HUES48 (cell line): ENCODE measurements around the gene SLC49A3.
"Not testable (repeated sequence)": the region's sequence is repeated elsewhere in the genome, so short reads cannot be mapped to it uniquely, and the experiment has no call there.

Source experiments
- H3K27ac ChIP-seq: one replicate; pipeline ENCODE4 v1.7.0; 2013; ENCODE audit warnings: low read depth, low read length, inconsistent platforms
- H3K27me3 ChIP-seq: 2 replicates; pipeline ENCODE4 v1.6.1; 2013; ENCODE audit warnings: mild to moderate bottlenecking, low read length; ENCODE audit not compliant: control insufficient read depth, insufficient read depth
- H3K36me3 ChIP-seq: 2 replicates; pipeline ENCODE4 v1.6.1; 2013; ENCODE audit warnings: low read length; ENCODE audit not compliant: control insufficient read depth, insufficient read depth
- H3K4me1 ChIP-seq: 2 replicates; pipeline ENCODE4 v1.6.1; 2013; ENCODE audit warnings: mild to moderate bottlenecking, low read length; ENCODE audit not compliant: control insufficient read depth, insufficient read depth
- H3K4me3 ChIP-seq: 2 replicates; pipeline ENCODE4 v1.5.1; 2013; ENCODE audit warnings: mild to moderate bottlenecking, low read depth, low read length
- H3K9ac ChIP-seq: 2 replicates; pipeline ENCODE4 v1.6.1; 2013; ENCODE audit warnings: mild to moderate bottlenecking, low read depth, low read length, moderate library complexity
- H3K9me3 ChIP-seq: 2 replicates; pipeline ENCODE4 v1.6.1; 2013; ENCODE audit warnings: low read length; ENCODE audit not compliant: control insufficient read depth, insufficient read depth

Gene SLC49A3

DNA sequence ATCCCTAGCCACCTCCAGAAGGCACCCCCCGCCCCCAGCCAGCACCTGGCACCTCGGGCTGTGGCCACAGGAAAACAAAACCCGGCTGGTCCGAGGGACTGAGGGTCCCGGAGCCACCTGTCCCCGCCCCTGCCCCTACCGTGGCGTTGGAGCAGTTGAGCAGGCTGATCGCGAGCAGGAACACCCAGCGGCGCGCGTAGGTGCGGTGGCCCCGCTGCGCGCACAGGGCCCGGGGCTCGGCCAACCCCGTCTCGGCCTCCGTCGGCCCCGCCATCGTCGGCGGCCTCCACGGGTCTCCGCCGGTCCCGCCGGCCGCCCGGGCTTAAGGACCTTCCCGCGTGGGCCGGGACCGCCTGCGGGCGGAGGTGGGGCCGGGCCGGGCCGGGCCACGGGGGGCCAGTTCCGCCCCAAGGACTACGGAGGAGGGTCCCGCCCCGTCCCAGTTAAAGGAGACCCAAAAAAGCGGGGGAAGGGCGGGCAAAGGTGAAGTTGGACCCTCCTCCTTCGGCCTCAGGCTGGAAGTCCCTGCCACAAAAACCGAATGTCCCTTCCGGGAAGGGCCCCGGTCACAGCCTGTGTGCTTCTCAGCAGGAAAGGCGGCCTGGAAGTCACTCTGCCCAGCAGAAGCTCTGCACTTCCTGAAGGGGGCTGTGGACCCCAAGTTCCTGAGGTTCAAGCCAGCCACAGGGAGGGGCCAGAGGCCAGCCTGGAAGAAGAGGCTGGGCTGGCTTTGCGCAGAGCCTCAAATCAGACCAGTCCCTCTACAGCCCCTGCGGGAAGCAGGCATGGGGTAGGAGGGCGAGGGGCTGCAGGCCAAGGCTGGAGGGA is at the start of gene SLC49A3:
SLC49A3 (minus strand) TSS at position 298 of the 828 bp plus-strand sequence; CDS start at position 274, 24 bp downstream.
- no peak within 1 kb of the TSS for H3K9ac ChIP-seq
- H3K27ac ChIP-seq = peak within 1 kb of the TSS; percentile 21
- H3K9me3 ChIP-seq = no peaks in the 10 kb centered on the region
- no peaks in the 10 kb centered on the region for H3K36me3 ChIP-seq
- H3K4me1 ChIP-seq = peaks cover 19% of the 10 kb centered on the region
- H3K27me3 ChIP-seq = no peaks in the 10 kb centered on the region
- H3K4me3 ChIP-seq = peak within 1 kb of the TSS; percentile 63

DNA sequence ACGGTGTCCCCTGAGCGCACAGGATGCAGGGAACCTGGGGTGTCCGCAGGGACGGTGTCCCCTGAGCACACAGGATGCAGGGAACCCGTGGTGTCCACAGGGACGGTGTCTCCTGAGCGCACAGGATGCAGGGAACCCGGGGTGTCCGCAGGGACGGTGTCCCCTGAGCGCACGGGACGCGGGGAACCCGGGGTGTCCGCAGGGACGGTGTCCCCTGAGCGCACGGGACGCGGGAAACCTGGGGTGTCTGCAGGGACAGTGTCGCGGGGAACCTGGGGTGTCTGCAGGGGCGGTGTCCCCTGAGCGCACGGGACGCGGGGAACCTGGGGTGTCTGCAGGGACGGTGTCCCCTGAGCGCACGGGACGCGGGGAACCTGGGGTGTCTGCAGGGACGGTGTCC is 47.6 kb upstream of the SLC49A3 start:
- H3K9me3 ChIP-seq, H3K27ac ChIP-seq, H3K27me3 ChIP-seq, H3K4me1 ChIP-seq, H3K9ac ChIP-seq, H3K4me3 ChIP-seq: not testable (repeated sequence)
- peaks cover 78% of the 10 kb centered on the region for H3K36me3 ChIP-seq

DNA sequence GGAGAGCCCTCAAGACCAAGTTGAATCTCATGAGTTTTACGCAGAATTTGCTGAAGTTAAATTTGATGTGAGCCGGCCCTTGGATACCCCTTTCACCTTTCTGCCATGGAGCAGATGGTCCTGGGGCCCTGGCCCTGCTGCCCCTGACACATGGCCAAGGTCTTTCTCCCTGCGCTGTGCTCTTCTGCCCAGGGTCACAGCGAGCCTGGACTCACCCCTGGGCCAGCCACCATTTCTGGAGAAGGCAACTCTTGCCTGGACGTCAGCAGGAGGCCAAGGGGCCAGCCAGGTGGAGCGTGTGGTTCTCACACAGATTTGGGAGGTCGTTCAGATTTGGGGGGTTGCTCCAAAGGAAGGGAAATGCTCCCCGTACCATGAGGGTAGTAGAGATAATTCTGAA is 46.6 kb upstream of the SLC49A3 start:
- Histone ChIP-seq H3K4me3 (no peak overlapping the region), H3K4me1 (no peaks in the 10 kb centered on the region), H3K27ac (no peak overlapping the region), H3K9ac (no peak overlapping the region), H3K36me3 (peaks cover 79% of the 10 kb centered on the region), H3K9me3 (no peaks in the 10 kb centered on the region), H3K27me3 (no peaks in the 10 kb centered on the region)

DNA sequence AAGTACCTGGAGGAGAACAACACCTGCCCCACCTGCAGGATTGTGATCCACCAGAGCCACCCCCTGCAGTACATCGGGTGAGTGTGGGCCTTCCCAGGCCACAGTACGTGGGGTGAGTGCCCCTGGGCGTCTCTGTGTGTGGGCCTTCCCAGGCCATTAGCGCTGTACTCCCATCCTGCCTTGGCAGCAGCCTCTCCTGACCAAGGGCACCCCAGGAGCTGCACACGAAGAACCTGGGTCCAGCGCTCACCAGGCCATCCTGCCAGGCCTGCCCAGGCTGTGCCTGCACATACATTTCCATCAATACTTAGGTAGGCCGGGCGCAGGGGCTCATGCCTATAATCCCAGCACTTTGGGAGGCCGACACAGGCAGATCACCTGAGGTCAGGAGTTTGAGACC is 46.0 kb upstream of the SLC49A3 start:
- H3K9ac ChIP-seq = no peak overlapping the region
- no peak overlapping the region for H3K27ac ChIP-seq
- H3K9me3 ChIP-seq = no peaks in the 10 kb centered on the region
- H3K4me1 ChIP-seq = no peaks in the 10 kb centered on the region
- peaks cover 73% of the 10 kb centered on the region for H3K36me3 ChIP-seq
- no peak overlapping the region for H3K4me3 ChIP-seq
- H3K27me3 ChIP-seq = no peaks in the 10 kb centered on the region

DNA sequence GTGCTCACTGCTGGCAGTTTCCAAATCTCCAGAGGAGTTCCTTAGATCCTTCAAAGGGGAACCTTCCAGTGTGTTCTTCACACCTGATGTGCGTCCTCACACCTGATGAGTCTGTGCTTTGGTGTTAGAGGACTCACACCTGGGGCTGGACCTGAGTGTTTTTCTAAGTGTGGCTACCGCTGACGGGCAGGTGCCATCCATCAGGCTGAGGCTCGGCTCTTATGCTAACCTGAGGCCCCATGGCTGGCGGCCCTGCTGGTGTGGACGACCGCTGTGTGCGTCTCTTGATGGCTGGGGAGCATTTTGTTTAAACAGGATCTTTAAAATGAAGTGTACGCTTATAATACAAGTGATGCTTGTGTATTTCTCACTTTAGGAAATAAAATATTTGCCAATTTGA is 45.1 kb upstream of the SLC49A3 start:
- Histone ChIP-seq H3K4me3 (no peak overlapping the region), H3K36me3 (peaks cover 66% of the 10 kb centered on the region), H3K9me3 (no peaks in the 10 kb centered on the region), H3K27ac (no peak overlapping the region), H3K4me1 (no peaks in the 10 kb centered on the region), H3K9ac (no peak overlapping the region), H3K27me3 (no peaks in the 10 kb centered on the region)

DNA sequence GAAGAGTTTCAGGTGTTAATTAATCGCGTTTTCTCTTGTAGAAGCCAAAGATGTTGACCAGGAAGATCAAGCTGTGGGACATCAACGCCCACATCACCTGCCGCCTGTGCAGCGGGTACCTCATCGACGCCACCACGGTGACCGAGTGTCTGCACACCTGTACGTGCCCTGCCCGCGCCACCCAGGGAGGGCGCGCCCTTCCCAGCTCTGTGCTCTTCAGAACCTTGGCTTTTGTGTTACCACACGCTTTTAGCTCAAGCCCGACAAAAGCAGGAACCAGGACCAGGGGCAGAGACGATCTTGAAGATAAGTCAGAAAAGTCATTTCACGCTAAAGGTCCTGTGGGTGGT is 44.7 kb upstream of the SLC49A3 start:
- no peaks in the 10 kb centered on the region for H3K9me3 ChIP-seq
- H3K4me3 ChIP-seq = no peak overlapping the region
- H3K27ac ChIP-seq = no peak overlapping the region
- H3K36me3 ChIP-seq = peaks cover 62% of the 10 kb centered on the region
- no peaks in the 10 kb centered on the region for H3K4me1 ChIP-seq
- H3K27me3 ChIP-seq = no peaks in the 10 kb centered on the region
- H3K9ac ChIP-seq = no peak overlapping the region

DNA sequence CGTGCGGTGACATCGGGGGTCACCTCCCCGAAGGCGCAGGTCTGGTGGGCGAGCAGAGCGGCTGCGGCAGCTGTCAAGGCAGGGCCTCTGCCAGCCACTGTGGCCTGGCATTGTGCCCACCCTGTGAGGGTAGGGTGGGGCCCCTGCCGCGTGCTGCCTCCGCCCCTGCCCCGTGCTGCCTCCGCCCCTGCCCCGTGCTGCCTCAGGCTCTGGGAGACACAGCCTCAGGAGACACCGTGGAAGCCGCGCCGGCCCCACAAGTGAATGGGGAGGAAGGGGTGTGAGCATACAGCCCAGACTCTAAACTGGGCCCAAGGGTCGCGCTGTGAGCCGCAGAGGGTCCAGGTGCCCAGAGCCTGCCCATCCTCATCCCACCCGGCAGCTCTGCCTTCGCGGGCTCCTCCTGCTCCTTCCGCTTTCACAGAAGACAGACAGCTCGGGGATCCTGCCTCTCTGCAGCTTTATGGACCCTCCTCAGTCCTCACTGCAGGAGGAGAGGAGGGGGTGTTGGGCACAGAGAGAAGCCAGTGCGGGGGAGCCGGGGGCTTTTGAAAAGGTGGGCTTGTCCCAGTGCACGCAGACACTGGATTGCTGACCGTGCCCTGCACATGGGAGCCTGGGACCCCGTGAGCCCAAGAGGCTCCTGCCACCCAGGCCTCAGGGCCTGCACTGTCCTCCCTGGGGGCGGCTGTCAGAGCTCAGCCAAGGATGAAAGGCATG is 44.1 kb upstream of the SLC49A3 start:
- Histone ChIP-seq H3K4me1 (no peaks in the 10 kb centered on the region), H3K36me3 (peaks cover 59% of the 10 kb centered on the region), H3K27ac (no peak overlapping the region), H3K27me3 (no peaks in the 10 kb centered on the region), H3K4me3 (no peak overlapping the region), H3K9ac (no peak overlapping the region), H3K9me3 (no peaks in the 10 kb centered on the region)

DNA sequence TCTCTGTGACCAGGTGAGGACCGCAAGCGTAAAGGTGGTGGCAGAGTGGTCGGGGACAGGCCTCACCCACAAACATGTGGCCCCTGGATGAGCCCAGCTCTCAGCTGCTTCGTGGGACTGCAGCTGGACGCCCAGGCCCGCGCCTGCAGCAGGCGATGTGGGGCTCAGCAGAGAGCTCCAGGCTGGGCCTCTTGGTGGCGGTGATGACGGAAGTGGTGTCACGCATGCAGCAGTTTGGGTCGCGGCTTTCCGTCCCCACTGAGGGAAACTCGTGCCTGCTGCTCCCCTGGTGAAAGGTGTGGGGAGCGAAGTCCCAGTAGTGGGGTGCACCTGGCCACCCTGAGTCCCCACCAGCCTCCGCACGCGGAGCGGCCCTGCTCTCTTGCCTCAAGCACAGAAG is 43.5 kb upstream of the SLC49A3 start:
- Histone ChIP-seq H3K9ac (no peak overlapping the region), H3K36me3 (peaks cover 53% of the 10 kb centered on the region), H3K27ac (no peak overlapping the region), H3K9me3 (no peaks in the 10 kb centered on the region), H3K27me3 (no peaks in the 10 kb centered on the region), H3K4me3 (no peak overlapping the region), H3K4me1 (no peaks in the 10 kb centered on the region)

DNA sequence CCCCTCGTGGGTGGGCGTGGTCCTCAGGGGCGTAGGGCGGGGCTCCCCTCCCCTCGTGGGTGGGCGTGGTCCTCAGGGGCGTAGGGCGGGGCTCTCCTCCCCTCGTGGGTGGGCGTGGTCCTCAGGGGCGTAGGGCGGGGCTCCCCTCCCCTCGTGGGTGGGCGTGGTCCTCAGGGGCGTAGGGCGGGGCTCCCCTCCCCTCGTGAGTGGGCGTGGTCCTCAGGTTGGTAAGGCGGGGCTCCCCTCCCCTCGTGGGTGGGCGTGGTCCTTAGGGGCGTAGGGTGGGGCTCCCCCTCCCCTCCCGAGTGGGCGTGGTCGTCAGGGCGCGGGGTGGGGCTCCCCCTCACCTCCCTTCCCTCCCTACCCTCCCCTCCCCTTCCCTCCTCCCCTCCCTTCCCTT is 43.0 kb upstream of the SLC49A3 start:
- not testable (repeated sequence) for H3K27me3 ChIP-seq, H3K9ac ChIP-seq, H3K27ac ChIP-seq, H3K9me3 ChIP-seq, H3K4me3 ChIP-seq, H3K4me1 ChIP-seq
- peaks cover 48% of the 10 kb centered on the region for H3K36me3 ChIP-seq

DNA sequence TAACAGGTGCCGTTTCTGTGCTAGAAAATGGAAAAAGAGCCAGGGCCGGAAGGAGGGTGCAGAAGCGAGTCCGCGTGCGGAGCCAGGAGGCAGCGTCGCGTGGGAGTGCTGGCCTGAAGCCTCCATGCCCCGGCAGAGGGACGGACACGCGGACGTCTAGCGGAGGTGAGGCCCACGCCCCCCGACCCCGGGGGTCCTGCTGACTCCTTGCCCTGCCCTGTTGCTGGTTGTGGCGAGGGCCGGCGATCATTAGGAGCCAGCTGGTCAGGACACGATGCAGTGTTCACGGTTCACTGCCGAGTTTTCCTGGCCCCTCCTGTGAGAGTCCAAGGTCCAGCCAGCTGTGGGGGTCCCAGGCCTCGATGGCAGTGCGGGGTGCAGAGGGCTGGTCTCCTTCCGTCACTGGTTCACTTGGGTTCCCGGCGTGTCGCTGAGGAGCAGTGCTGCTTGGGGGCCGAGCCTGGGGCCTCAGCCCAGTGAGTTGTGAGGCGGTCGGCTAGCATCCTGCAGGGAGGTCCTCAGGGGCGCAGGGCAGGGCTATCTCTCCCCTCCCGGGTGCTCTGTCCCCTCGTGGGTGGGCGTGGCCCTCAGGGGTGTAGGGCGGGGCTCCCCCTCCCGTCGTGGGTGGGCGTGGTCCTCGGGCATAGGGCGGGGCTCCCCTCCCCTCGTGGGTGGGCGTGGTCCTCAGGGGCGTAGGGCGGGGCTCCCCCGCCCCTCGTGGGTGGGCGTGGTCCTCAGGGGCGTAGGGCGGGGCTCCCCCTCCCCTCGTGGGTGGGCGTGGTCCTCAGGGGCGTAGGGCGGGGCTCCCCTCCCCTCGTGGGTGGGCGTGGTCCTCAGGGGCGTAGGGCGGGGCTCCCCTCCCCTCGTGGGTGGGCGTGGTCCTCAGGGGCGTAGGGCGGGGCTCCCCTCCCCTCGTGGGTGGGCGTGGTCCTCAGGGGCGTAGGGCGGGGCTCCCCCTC is 42.3 kb upstream of the SLC49A3 start:
- peaks cover 46% of the 10 kb centered on the region for H3K36me3 ChIP-seq
- H3K27me3 ChIP-seq = not testable (repeated sequence)

More for the DNA sequence above, 42.3 kb upstream of the SLC49A3 start:
- not testable (repeated sequence) for H3K4me1 ChIP-seq, H3K27ac ChIP-seq, H3K9ac ChIP-seq, H3K4me3 ChIP-seq, H3K9me3 ChIP-seq
